ENCODE data around the gene PRDM11.

GRCh38 chr11:45155058-45155551, 8.7 kb downstream of the PRDM11 start:
- TF ChIP-seq, protein P1, sequence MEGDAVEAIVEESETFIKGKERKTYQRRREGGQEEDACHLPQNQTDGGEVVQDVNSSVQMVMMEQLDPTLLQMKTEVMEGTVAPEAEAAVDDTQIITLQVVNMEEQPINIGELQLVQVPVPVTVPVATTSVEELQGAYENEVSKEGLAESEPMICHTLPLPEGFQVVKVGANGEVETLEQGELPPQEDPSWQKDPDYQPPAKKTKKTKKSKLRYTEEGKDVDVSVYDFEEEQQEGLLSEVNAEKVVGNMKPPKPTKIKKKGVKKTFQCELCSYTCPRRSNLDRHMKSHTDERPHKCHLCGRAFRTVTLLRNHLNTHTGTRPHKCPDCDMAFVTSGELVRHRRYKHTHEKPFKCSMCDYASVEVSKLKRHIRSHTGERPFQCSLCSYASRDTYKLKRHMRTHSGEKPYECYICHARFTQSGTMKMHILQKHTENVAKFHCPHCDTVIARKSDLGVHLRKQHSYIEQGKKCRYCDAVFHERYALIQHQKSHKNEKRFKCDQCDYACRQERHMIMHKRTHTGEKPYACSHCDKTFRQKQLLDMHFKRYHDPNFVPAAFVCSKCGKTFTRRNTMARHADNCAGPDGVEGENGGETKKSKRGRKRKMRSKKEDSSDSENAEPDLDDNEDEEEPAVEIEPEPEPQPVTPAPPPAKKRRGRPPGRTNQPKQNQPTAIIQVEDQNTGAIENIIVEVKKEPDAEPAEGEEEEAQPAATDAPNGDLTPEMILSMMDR (IDR thresholded peaks at IDR 0.05; ENCODE audit: low read depth, low read length) = no peak
- TF ChIP-seq MAX (IDR thresholded peaks at IDR 0.05; ENCODE audit: low read depth, low read length) = no peak
